ENCODE results near the gene HMGA1. TPM values are rescaled to one million over a fixed set of nuclear protein-coding genes. Genes with fewer than 3 reads are reported as not detected.
A peak's percentile ranks its signal among the peaks of the same experiment; 100 is the strongest.

Gene HMGA1
- polyA plus RNA-seq, 3 donors, result 11.4 to 37.9 (median 17.6) TPM

GRCh38 chr6:34201455-34202107, 35.1 kb upstream of the HMGA1 start:
- intact Hi-C loops (cut with micrococcal nuclease), result no loop called here
- H3K36me3 Mint-ChIP-seq, result no peaks in the 10 kb centered on the region
- H3K4me1 ChIP-seq (ENCODE audit: control insufficient read depth in 1 of 2, insufficient read depth in 2 of 2, low read length in 2 of 2), result peaks cover 3 to 4% of the 10 kb centered on the region in 2 donors

More at GRCh38 chr6:34201455-34202107, 35.1 kb upstream of the HMGA1 start:
- H3K79me2 ChIP-seq (ENCODE audit: insufficient read depth, low read length), result no peaks in the 10 kb centered on the region
- no peak overlapping the region for H3K9ac ChIP-seq (ENCODE audit: insufficient read depth, low read length, poor library complexity, severe bottlenecking)
- no peak overlapping the region for H3K27ac ChIP-seq (ENCODE audit: low read depth in 1 of 2, low read length in 2 of 2)
- DNase-seq, result peak in 2 of 3 donors; percentile 17 to 54
- H3K4me3 Mint-ChIP-seq, result no peak overlapping the region
- H4K20me1 ChIP-seq (ENCODE audit: insufficient read depth, low read length), result no peaks in the 10 kb centered on the region
- H3K4me3 ChIP-seq (replicated peaks in 1 of 3; ENCODE audit: low read depth in 2 of 3, low read length in 3 of 3), result no peak overlapping the region
- H3K4me1 Mint-ChIP-seq, result peaks cover 7% of the 10 kb centered on the region
- TF ChIP-seq CTCF (IDR thresholded peaks at IDR 0.05), result no peak
- WGBS (ENCODE audit: insufficient coverage), result 95% methylated on average over 2 of the region's 4 CpGs
- peaks cover 4 to 20% (median 12%) of the 10 kb centered on the region in 3 donors for H3K27me3 Mint-ChIP-seq (ENCODE audit: low read depth in 3 of 3)
- H3K4me2 ChIP-seq (replicated peaks; ENCODE audit: extremely low read depth, low read length, poor library complexity, severe bottlenecking), result no peak overlapping the region
- no peaks in the 10 kb centered on the region for H3K36me3 ChIP-seq (replicated peaks in 1 of 2; ENCODE audit: control insufficient read depth in 1 of 2, insufficient read depth in 2 of 2, low read length in 2 of 2)
- peaks cover 0 to 3% of the 10 kb centered on the region in 2 donors for H3K27me3 ChIP-seq (ENCODE audit: control insufficient read depth in 2 of 2, insufficient read depth in 2 of 2, low read length in 2 of 2)
- peaks cover 2 to 19% (median 7%) of the 10 kb centered on the region in 7 donors for H3K9me3 Mint-ChIP-seq
- H2AFZ ChIP-seq (ENCODE audit: insufficient read depth, low read depth, low read length, poor library complexity, severe bottlenecking), result no peak overlapping the region
- H3K9me3 ChIP-seq (replicated peaks in 1 of 2; ENCODE audit: control insufficient read depth in 1 of 2, insufficient read depth in 1 of 2, low read length in 2 of 2), result peaks cover 0 to 11% of the 10 kb centered on the region in 2 donors
- H3K27ac Mint-ChIP-seq, result peak overlapping the region in 1 of 7 donors; percentile 46
